Measurements from ENCODE around the gene PTPRM. TPM values are rescaled to one million over a fixed set of nuclear protein-coding genes. Genes with fewer than 3 reads are reported as not detected.

The PTPRM gene
- polyA plus RNA-seq, 1 donor from 2014 or later: 126 TPM

GRCh38 chr18:7926526-7926925 lies 359.4 kb downstream of the PTPRM start:
- no peaks in the 10 kb centered on the region for H3K9me2 ChIP-seq (ENCODE audit: insufficient read depth, low read length)
- TF ChIP-seq MXI1 (conservative IDR thresholded peaks at IDR 0.05; ENCODE audit: poor library complexity, severe bottlenecking) (no peak), CTCF (IDR thresholded peaks at IDR 0.05; ENCODE audit: poor library complexity, severe bottlenecking) (no peak), SMC3 (conservative IDR thresholded peaks at IDR 0.05; ENCODE audit: poor library complexity) (no peak), EZH2 (IDR thresholded peaks at IDR 0.05; ENCODE audit: borderline replicate concordance, insufficient read depth, low read length, poor library complexity, severe bottlenecking) (no peak), TAF1 (IDR thresholded peaks at IDR 0.05; ENCODE audit: low read depth) (no peak)
- H3K27ac ChIP-seq (ENCODE audit: low read length): no peak overlapping the region
- no peaks in the 10 kb centered on the region for H3K27me3 ChIP-seq (ENCODE audit: insufficient read depth, low read depth, low read length)
- no peak overlapping the region for H3K9ac ChIP-seq (ENCODE audit: low read length)
- no peaks in the 10 kb centered on the region for H3K36me3 ChIP-seq (ENCODE audit: insufficient read depth, low read length)
- H3F3A ChIP-seq (ENCODE audit: insufficient read depth, low read length, poor library complexity, severe bottlenecking): no peaks in the 10 kb centered on the region
- no peak overlapping the region for H3K4me3 ChIP-seq (ENCODE audit: low read length)
- H3K9me3 ChIP-seq (ENCODE audit: low read length): no peaks in the 10 kb centered on the region
- H2AFZ ChIP-seq (ENCODE audit: low read depth, low read length): no peak overlapping the region
- no peaks in the 10 kb centered on the region for H3K79me2 ChIP-seq (replicated peaks; ENCODE audit: insufficient read depth, low read length)
- no peak overlapping the region for H3K4me2 ChIP-seq (ENCODE audit: low read length)
- no peaks in the 10 kb centered on the region for H4K20me1 ChIP-seq (ENCODE audit: insufficient read depth)

- Histone ChIP-seq H3K4me3 (ENCODE audit: low read length) (no peak overlapping the region), H3K79me2 (replicated peaks; ENCODE audit: insufficient read depth, low read length) (no peaks in the 10 kb centered on the region), H3K27ac (ENCODE audit: low read length) (no peak overlapping the region), H2AFZ (ENCODE audit: low read depth, low read length) (no peak overlapping the region), H3K9me2 (ENCODE audit: insufficient read depth, low read length) (no peaks in the 10 kb centered on the region), H3K9ac (ENCODE audit: low read length) (no peak overlapping the region), H4K20me1 (ENCODE audit: insufficient read depth) (no peaks in the 10 kb centered on the region), H3F3A (ENCODE audit: insufficient read depth, low read length, poor library complexity, severe bottlenecking) (no peaks in the 10 kb centered on the region), H3K36me3 (ENCODE audit: insufficient read depth, low read length) (no peaks in the 10 kb centered on the region), H3K27me3 (ENCODE audit: insufficient read depth, low read depth, low read length) (no peaks in the 10 kb centered on the region), H3K9me3 (ENCODE audit: low read length) (no peaks in the 10 kb centered on the region), H3K4me2 (ENCODE audit: low read length) (no peak overlapping the region)
- no peak for TF ChIP-seq POLR2AphosphoS5 (IDR thresholded peaks at IDR 0.05)
- TF ChIP-seq CTCF (IDR thresholded peaks at IDR 0.05; ENCODE audit: poor library complexity, severe bottlenecking): no peak
These were observed 360.0 kb downstream of the PTPRM start for GRCh38 chr18:7927119-7927518.

- Histone ChIP-seq H3K9ac (ENCODE audit: low read length) (no peak overlapping the region), H2AFZ (ENCODE audit: low read depth, low read length) (no peak overlapping the region), H3K36me3 (ENCODE audit: insufficient read depth, low read length) (no peaks in the 10 kb centered on the region), H3K9me3 (ENCODE audit: low read length) (no peaks in the 10 kb centered on the region), H3K4me3 (ENCODE audit: low read length) (no peak overlapping the region), H3K27me3 (ENCODE audit: insufficient read depth, low read depth, low read length) (no peaks in the 10 kb centered on the region), H3K9me2 (ENCODE audit: insufficient read depth, low read length) (no peaks in the 10 kb centered on the region), H3K79me2 (replicated peaks; ENCODE audit: insufficient read depth, low read length) (no peaks in the 10 kb centered on the region), H3K27ac (ENCODE audit: low read length) (no peak overlapping the region), H4K20me1 (ENCODE audit: insufficient read depth) (no peaks in the 10 kb centered on the region), H3K4me2 (ENCODE audit: low read length) (no peak overlapping the region), H3F3A (ENCODE audit: insufficient read depth, low read length, poor library complexity, severe bottlenecking) (no peaks in the 10 kb centered on the region)
- no peak for TF ChIP-seq SMC3 (conservative IDR thresholded peaks at IDR 0.05; ENCODE audit: poor library complexity)
- TF ChIP-seq EZH2 (IDR thresholded peaks at IDR 0.05; ENCODE audit: borderline replicate concordance, insufficient read depth, low read length, poor library complexity, severe bottlenecking): no peak
- TF ChIP-seq MXI1 (conservative IDR thresholded peaks at IDR 0.05; ENCODE audit: poor library complexity, severe bottlenecking): no peak
These were observed 364.6 kb downstream of the PTPRM start for GRCh38 chr18:7931763-7932162.
